HepG2 (cell line): ENCODE results near the gene PTPRM. TPM values are rescaled to one million over a fixed set of nuclear protein-coding genes. Genes with fewer than 3 reads are reported as not detected.

Experiments used
- ATAC-seq: fragments of 200-7000 bp; cut with Tn5 transposase; 3 replicates; pipeline ENCODE4 v1.9.1; 2020; ENCODE audit warnings: mild to moderate bottlenecking, moderate library complexity
- BruUV-seq: library from RNA; stranded (reverse); fragments of 400-500 nt; replicated peaks from 2 replicates; lab custom pipeline; 2021; lab: Mats Ljungman, UMichigan
- CTCF ChIA-PET: fragments of 300-600 bp; formaldehyde crosslinking; extraction: SDS; loops from one replicate; lab custom pipeline; 2021; ENCODE audit warnings: low total read pairs, inconsistent platforms, low intra/inter-chr PET ratio; lab: Yijun Ruan, JAX
- POLR2A ChIA-PET: fragments of 350-600 bp; sonication (Branson Sonifier 250); formaldehyde crosslinking; loops from one replicate; lab custom pipeline; 2020; ENCODE audit warnings: antibody characterized with exemption, inconsistent platforms; lab: Yijun Ruan, JAX
- DNase-seq: peaks from one replicate; pipeline ENCODE4 v3.0.0-alpha.2; 2015; ENCODE audit warnings: low spot score
- FAIRE-seq: peaks from 3 replicates; lab custom pipeline; 2011; peaks lifted over from hg19 to GRCh38; lab: Jason Lieb, UNC
- H2AFZ ChIP-seq: one replicate; pipeline ENCODE4 v1.6.1; 2011; ENCODE audit warnings: low read length, inconsistent platforms
- H3K27ac ChIP-seq: fragments of 300-600 bp; 3 replicates; pipeline ENCODE4 v1.8.0; 2011; ENCODE audit warnings: mixed run types, mild to moderate bottlenecking, mixed read lengths, low read length, inconsistent platforms; ENCODE audit not compliant: insufficient read depth; ENCODE audit errors: extremely low read length
- H3K27me3 ChIP-seq, 2 experiments: fragments of 200-600 bp in 1 of 2; 2 replicates in 1 of 2; 3 replicates in 1 of 2; pipeline versions ENCODE4 v1.6.0 to v1.8.0; 2011; ENCODE audit warnings: low read length in 2 of 2, mild to moderate bottlenecking in 2 of 2, moderate library complexity in 2 of 2, inconsistent platforms in 1 of 2; ENCODE audit not compliant: insufficient read depth in 2 of 2, control insufficient read depth in 1 of 2
- H3K36me3 ChIP-seq, 2 experiments: fragments of 200-600 bp in 1 of 2; replicated peaks in 1 of 2; 2 replicates in 1 of 2; 3 replicates in 1 of 2; pipeline versions ENCODE4 v1.5.1 to v1.8.0; 2011; ENCODE audit warnings: low read length in 2 of 2, inconsistent platforms in 1 of 2; ENCODE audit not compliant: insufficient read depth in 2 of 2, control insufficient read depth in 1 of 2
- H3K4me1 ChIP-seq: 2 replicates; pipeline ENCODE4 v1.5.1; 2012; ENCODE audit warnings: low read length, inconsistent platforms; ENCODE audit not compliant: insufficient read depth
- H3K4me2 ChIP-seq: 2 replicates; pipeline ENCODE4 v1.6.0; 2011; ENCODE audit warnings: low read depth, low read length, inconsistent platforms
- H3K4me3 ChIP-seq, 3 experiments: fragments of 200-600 bp in 1 of 3; sonication (generic), shearing (Covaris generic) in 1 of 3; replicated peaks in 1 of 3; 2 replicates each; pipeline ENCODE4 v1.5.1; 2011 to 2016; ENCODE audit warnings: low read length in 3 of 3, inconsistent platforms in 2 of 3, low read depth in 2 of 3, mild to moderate bottlenecking in 2 of 3, control low read depth in 1 of 3, mixed read lengths in 1 of 3; ENCODE audit not compliant: insufficient read depth in 1 of 3
- H3K79me2 ChIP-seq: one replicate; pipeline ENCODE4 v1.6.1; 2011; ENCODE audit warnings: low read length, inconsistent platforms; ENCODE audit not compliant: insufficient read depth
- H3K9ac ChIP-seq: 2 replicates; pipeline ENCODE4 v1.6.0; 2011; ENCODE audit warnings: mild to moderate bottlenecking, low read depth, low read length, inconsistent platforms; ENCODE audit not compliant: insufficient read depth
- H3K9me3 ChIP-seq: 2 replicates; pipeline ENCODE4 v1.5.1; 2012; ENCODE audit warnings: mild to moderate bottlenecking, low read length
- H4K20me1 ChIP-seq: 2 replicates; pipeline ENCODE4 v1.6.0; 2011; ENCODE audit warnings: inconsistent platforms, mild to moderate bottlenecking, low read length, moderate library complexity; ENCODE audit not compliant: insufficient read depth
- CEBPG ChIP-seq: IDR thresholded peaks from 2 replicates; pipeline ENCODE4 v1.6.1; 2016
- HNRNPK ChIP-seq: fragments of 200-400 bp; formaldehyde crosslinking; IDR thresholded peaks from 2 replicates; pipeline ENCODE4 v1.6.1; 2018; ENCODE audit warnings: low read length, low read depth, moderate library complexity, mild to moderate bottlenecking; ENCODE audit not compliant: poor library complexity, severe bottlenecking
- ZNF256 ChIP-seq: sonication (generic); formaldehyde crosslinking; conservative IDR thresholded peaks from 2 replicates; pipeline ENCODE4 v1.4.0; 2020; ENCODE audit warnings: missing genetic modification reagents
- ZNF260 ChIP-seq: sonication (generic); formaldehyde crosslinking; IDR thresholded peaks from 2 replicates; pipeline ENCODE4 v1.4.0; 2020; ENCODE audit warnings: missing genetic modification reagents, low read depth, mild to moderate bottlenecking, borderline replicate concordance
- ZNF577 ChIP-seq: sonication (generic); formaldehyde crosslinking; IDR thresholded peaks from 2 replicates; pipeline ENCODE4 v1.4.0; 2020; ENCODE audit warnings: mild to moderate bottlenecking, low read depth, missing genetic modification reagents, borderline replicate concordance
- ZNF768 ChIP-seq: sonication (generic); formaldehyde crosslinking; IDR thresholded peaks from 2 replicates; pipeline ENCODE4 v1.4.0; 2020; ENCODE audit warnings: missing genetic modification reagents
- ZNF891 ChIP-seq: sonication (generic); formaldehyde crosslinking; IDR thresholded peaks from 2 replicates; pipeline ENCODE4 v1.5.0; 2020; ENCODE audit warnings: mild to moderate bottlenecking, missing genetic modification reagents
- ZSCAN12 ChIP-seq: sonication (generic); formaldehyde crosslinking; IDR thresholded peaks from 2 replicates; pipeline ENCODE4 v1.9.0; 2021; ENCODE audit warnings: mild to moderate bottlenecking, missing genetic modification reagents
- WGBS: methylation state at CpG from one replicate; pipeline ENCODE4 v1.1.6; 2017; ENCODE audit warnings: low lambda C conversion rate; 5-methylcytosine and 5-hydroxymethylcytosine counted together
- in situ Hi-C: cut with HindIII; loops from 2 replicates; pipeline ENCODE4 v1.10.0; 2017; ENCODE audit warnings: low pct_unique_long_range_greater_than_20kb; ENCODE audit not compliant: extremely low pct_ligation_motif_present
- intact Hi-C: fragments of 100-400 bp; cut with micrococcal nuclease; formaldehyde crosslinking; loops from one replicate; pipeline ENCODE4 v1.10.0; 2022; ENCODE audit not compliant: unreplicated experiment
- polyA plus RNA-seq, 8 experiments: library from polyadenylated mRNA; depleted of rRNA in 3 of 8; stranded (reverse) in 7 of 8; unstranded in 1 of 8; fragments of >200 nt; fragmentation: Illumina TruSeq in 4 of 8; extraction: Trizol in 4 of 8; gene quantifications; 2 replicates each; pipeline versions ENCODE4 v1.2.1 to v1.2.3, GENCODE V29; 2011 to 2016; ENCODE audit warnings: low read depth in 4 of 8, missing spikeins in 1 of 8, mixed read lengths in 1 of 8; ENCODE audit not compliant: insufficient read depth in 1 of 8
- total RNA-seq, 5 experiments: library from RNA; depleted of rRNA; stranded (reverse); fragments of >200 nt; fragmentation: Illumina TruSeq; extraction: Trizol; gene quantifications; 2 replicates each; pipeline ENCODE4 v1.2.3, GENCODE V29; 2016; ENCODE audit warnings: low read depth in 1 of 5

PTPRM gene
- total and polyA plus RNA-seq, 2 of the 13 experiments (the other 11 are each of a cell fraction or from before 2014, with no cell fraction given) = 12.6 to 108 TPM

GRCh38 chr18:8081267-8081666 lies 514.2 kb downstream of the PTPRM start:
- H2AFZ ChIP-seq = no peak overlapping the region
- no peak overlapping the region for H3K4me2 ChIP-seq
- FAIRE-seq = no peak
- no TSS peak for BruUV-seq
- CTCF ChIA-PET = no interaction called here
- POLR2A ChIA-PET = no interaction called here
- H3K9me3 ChIP-seq = no peaks in the 10 kb centered on the region
- H4K20me1 ChIP-seq = no peaks in the 10 kb centered on the region
- DNase-seq = no peak
- intact Hi-C loops (no loop called here), in situ Hi-C loops (loop anchor here (10.0 kb wide), 1 partner anchor 314 kb away; no protein-coding TSS in a partner anchor)
- H3K27me3 ChIP-seq = no peaks in the 10 kb centered on the region
- H3K79me2 ChIP-seq = no peaks in the 10 kb centered on the region
- no peak overlapping the region for H3K27ac ChIP-seq
- H3K4me1 ChIP-seq = no peaks in the 10 kb centered on the region
- ATAC-seq = no peak
- WGBS = 83% methylated on average over 1 of the region's 1 CpG
- no peak overlapping the region for H3K4me3 ChIP-seq
- no peak for TF ChIP-seq CEBPG (CRISPR knock-in tag)
- TF ChIP-seq ZNF891 = no peak
- no peak overlapping the region for H3K9ac ChIP-seq
- peaks cover 6 to 12% of the 10 kb centered on the region in 2 experiments; a peak in 3 of 5 replicates for H3K36me3 ChIP-seq

DNA sequence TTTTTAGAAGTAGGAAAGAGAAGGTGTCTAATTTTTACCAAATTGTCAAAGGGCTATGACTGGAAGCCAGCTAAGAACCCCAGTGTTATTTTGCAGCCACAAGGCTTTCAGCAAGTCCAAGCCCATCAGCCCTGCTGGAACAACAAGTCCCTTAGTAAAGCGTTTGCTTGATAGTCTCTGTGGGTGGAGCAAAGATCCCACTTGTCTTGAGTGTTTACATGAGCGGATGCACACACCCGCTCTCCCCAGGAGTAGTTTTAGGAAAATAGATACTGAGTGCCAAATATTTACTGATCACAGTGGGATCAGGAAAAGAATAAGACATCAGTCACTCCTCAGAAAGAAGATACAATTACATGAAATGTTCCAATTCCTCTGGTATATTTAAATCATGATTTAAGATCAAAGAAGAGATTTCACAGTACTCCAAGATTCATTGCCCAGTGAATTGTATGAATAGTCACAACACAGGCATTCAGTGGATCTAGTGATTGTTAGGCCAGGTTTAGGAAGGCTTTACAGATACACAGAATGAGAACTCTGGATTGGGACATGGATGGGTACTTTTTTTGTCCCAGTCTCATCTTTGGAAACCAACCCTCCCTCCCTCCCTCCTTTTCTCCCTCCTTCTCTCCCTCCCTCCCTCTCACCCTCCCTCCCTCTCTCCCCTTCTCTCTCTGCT lies 514.9 kb downstream of the PTPRM start:
- H3K9me3 ChIP-seq = no peaks in the 10 kb centered on the region
- ATAC-seq (no peak), DNase-seq (no peak), FAIRE-seq (no peak)
- H3K36me3 ChIP-seq = peaks cover 6 to 14% of the 10 kb centered on the region in 2 experiments; a peak in 3 of 5 replicates
- H3K4me2 ChIP-seq = no peak overlapping the region
- H3K4me1 ChIP-seq = no peaks in the 10 kb centered on the region
- WGBS = 89% methylated on average over 3 of the region's 3 CpGs
- in situ Hi-C loops = loop anchor here (10.0 kb wide), 1 partner anchor 313 kb away; no protein-coding TSS in a partner anchor
- H3K27ac ChIP-seq = no peak overlapping the region
- no TSS peak for BruUV-seq
- CTCF ChIA-PET = no interaction called here
- H3K79me2 ChIP-seq = no peaks in the 10 kb centered on the region
- no peak overlapping the region for H3K4me3 ChIP-seq
- intact Hi-C loops = no loop called here
- no peak for TF ChIP-seq ZNF768 (CRISPR knock-in tag)
- no peak for TF ChIP-seq ZNF260 (CRISPR knock-in tag)
- TF ChIP-seq ZNF256 (CRISPR knock-in tag) = no peak
- TF ChIP-seq HNRNPK = peak; percentile 53
- no peak for TF ChIP-seq ZNF577 (CRISPR knock-in tag)
- TF ChIP-seq ZSCAN12 = no peak
- POLR2A ChIA-PET = no interaction called here
- no peaks in the 10 kb centered on the region for H4K20me1 ChIP-seq
- H3K27me3 ChIP-seq = no peaks in the 10 kb centered on the region
- H3K9ac ChIP-seq = no peak overlapping the region
- no peak overlapping the region for H2AFZ ChIP-seq
